GM03348 (cell line): ENCODE data around the gene PPFIBP1.

Experiments
- DNase-seq: peaks from one replicate; pipeline ENCODE4 v3.0.0; 2012; ENCODE audit warnings: low spot score

Gene PPFIBP1

GRCh38 chr12:27513155-27513824 is 10.7 kb upstream of the PPFIBP1 start:
- DNase-seq = no peak

GRCh38 chr12:27515671-27516070 is 8.3 kb upstream of the PPFIBP1 start:
- no peak for DNase-seq

- DNase-seq = no peak
Observed at GRCh38 chr12:27516625-27517024, 7.4 kb upstream of the PPFIBP1 start.

- no peak for DNase-seq
Observed at GRCh38 chr12:27517546-27517945, 6.5 kb upstream of the PPFIBP1 start.

GRCh38 chr12:27517961-27518665 is 5.9 kb upstream of the PPFIBP1 start:
- no peak for DNase-seq

- DNase-seq = peak; percentile 75
Observed at GRCh38 chr12:27521066-27521465, 2.9 kb upstream of the PPFIBP1 start.

- DNase-seq = no peak
Observed at GRCh38 chr12:27521981-27522380, 2.0 kb upstream of the PPFIBP1 start.

GRCh38 chr12:27523305-27523641 is 733 bp upstream of the PPFIBP1 start:
- DNase-seq = peak; percentile 9

GRCh38 chr12:27524494-27524835 is 459 bp downstream of the PPFIBP1 start:
- DNase-seq = no peak

- peak; percentile 65 for DNase-seq
Observed at GRCh38 chr12:27524839-27525753, 1.1 kb downstream of the PPFIBP1 start.

- DNase-seq = no peak
Observed at GRCh38 chr12:27527512-27527911, 3.5 kb downstream of the PPFIBP1 start.

GRCh38 chr12:27528788-27529187 is 4.8 kb downstream of the PPFIBP1 start:
- no peak for DNase-seq

- DNase-seq = no peak
Observed at GRCh38 chr12:27530157-27530922, 6.3 kb downstream of the PPFIBP1 start.

GRCh38 chr12:27531896-27532295 is 7.9 kb downstream of the PPFIBP1 start:
- no peak for DNase-seq

GRCh38 chr12:27534060-27534764 is 10.2 kb downstream of the PPFIBP1 start:
- DNase-seq = no peak

GRCh38 chr12:27534765-27535161 is 10.8 kb downstream of the PPFIBP1 start:
- DNase-seq = no peak

- DNase-seq = no peak
Observed at GRCh38 chr12:27535318-27535717, 11.3 kb downstream of the PPFIBP1 start.

GRCh38 chr12:27537855-27538675 is 14.1 kb downstream of the PPFIBP1 start:
- DNase-seq = no peak

- DNase-seq = no peak
Observed at GRCh38 chr12:27539191-27539631, 15.2 kb downstream of the PPFIBP1 start.

GRCh38 chr12:27541031-27541719 is 17.2 kb downstream of the PPFIBP1 start:
- DNase-seq = no peak
